Liver (tissue), 9 donors: ENCODE data around the gene TNKS2. TPM values are rescaled to one million over a fixed set of nuclear protein-coding genes. Genes with fewer than 3 reads are reported as not detected.

Experiments
- DNase-seq: peaks from one replicate; pipeline ENCODE4 v3.0.0-alpha.2; 2017; ENCODE audit warnings: low spot score
- H3K27ac ChIP-seq, 2 donors: one replicate each; pipeline ENCODE4 v1.7.0; 2013; ENCODE audit warnings: inconsistent platforms in 2 of 2, low read length in 2 of 2, control low read depth in 1 of 2, low read depth in 1 of 2, mild to moderate bottlenecking in 1 of 2
- H3K27me3 ChIP-seq, 4 donors: one replicate each; pipeline versions ENCODE4 v1.6.1 to v1.7.0; 2013; ENCODE audit warnings: low read length in 3 of 4, inconsistent platforms in 1 of 4, mild to moderate bottlenecking in 1 of 4, moderate library complexity in 1 of 4; ENCODE audit not compliant: control insufficient read depth in 4 of 4, insufficient read depth in 4 of 4
- H3K36me3 ChIP-seq, 4 donors: one replicate each; pipeline versions ENCODE4 v1.6.1 to v1.7.0; 2013; ENCODE audit warnings: low read length in 3 of 4, mild to moderate bottlenecking in 3 of 4, low read depth in 1 of 4, moderate library complexity in 1 of 4; ENCODE audit not compliant: control insufficient read depth in 4 of 4, insufficient read depth in 3 of 4
- H3K4me1 ChIP-seq, 4 donors: one replicate each; pipeline versions ENCODE4 v1.6.1 to v1.7.0; 2013; ENCODE audit warnings: low read length in 3 of 4, mild to moderate bottlenecking in 3 of 4, moderate library complexity in 1 of 4; ENCODE audit not compliant: control insufficient read depth in 4 of 4, insufficient read depth in 4 of 4
- H3K4me3 ChIP-seq, 3 donors: one replicate each; pipeline versions ENCODE4 v1.6.1 to v1.7.0; 2013; ENCODE audit warnings: low read length in 3 of 3, control low read depth in 1 of 3, low read depth in 1 of 3, mild to moderate bottlenecking in 1 of 3
- H3K9ac ChIP-seq, 2 donors: one replicate each; pipeline ENCODE4 v1.7.0; 2013; ENCODE audit warnings: low read length in 2 of 2, mild to moderate bottlenecking in 2 of 2, moderate library complexity in 2 of 2, control low read depth in 1 of 2, low read depth in 1 of 2
- H3K9me3 ChIP-seq, 4 donors: one replicate each; pipeline versions ENCODE4 v1.6.1 to v1.7.0; 2013; ENCODE audit warnings: low read length in 3 of 4; ENCODE audit not compliant: control insufficient read depth in 4 of 4
- ATF3 ChIP-seq: IDR thresholded peaks from 2 replicates; pipeline ENCODE4 v1.6.1; 2016; ENCODE audit warnings: antibody characterized with exemption
- CTCF ChIP-seq: fragments of 150-350 bp; IDR thresholded peaks from 2 replicates; pipeline ENCODE4 v1.5.1; 2017; ENCODE audit warnings: improper control_type of control experiment, low read depth, low read length; ENCODE audit not compliant: missing input control
- EGR1 ChIP-seq, 2 donors: IDR thresholded peaks; 2 replicates each; pipeline ENCODE4 v1.6.1; 2016 to 2018; ENCODE audit warnings: antibody characterized with exemption in 2 of 2, low read depth in 2 of 2
- FOXA1 ChIP-seq: IDR thresholded peaks from 2 replicates; pipeline ENCODE4 v1.6.1; 2016; ENCODE audit warnings: antibody characterized with exemption
- FOXA2 ChIP-seq: IDR thresholded peaks from 2 replicates; pipeline ENCODE4 v1.6.1; 2016; ENCODE audit warnings: antibody characterized with exemption
- GABPA ChIP-seq, 2 donors: IDR thresholded peaks in 1 of 2; conservative IDR thresholded peaks in 1 of 2; 2 replicates each; pipeline ENCODE4 v1.6.1; 2016; ENCODE audit warnings: antibody characterized with exemption in 2 of 2, mild to moderate bottlenecking in 1 of 2, moderate library complexity in 1 of 2
- HNF4G ChIP-seq: IDR thresholded peaks from 2 replicates; pipeline ENCODE4 v1.6.1; 2016; ENCODE audit warnings: antibody characterized with exemption
- JUND ChIP-seq, 2 donors: IDR thresholded peaks; 2 replicates each; pipeline ENCODE4 v1.6.1; 2016; ENCODE audit warnings: antibody characterized with exemption in 2 of 2
- MAX ChIP-seq: IDR thresholded peaks from 2 replicates; pipeline ENCODE4 v1.6.1; 2016; ENCODE audit warnings: antibody characterized with exemption
- NR2F2 ChIP-seq: IDR thresholded peaks from 2 replicates; pipeline ENCODE4 v1.6.1; 2016; ENCODE audit warnings: antibody characterized with exemption
- REST ChIP-seq: IDR thresholded peaks from 2 replicates; pipeline ENCODE4 v1.6.1; 2016; ENCODE audit warnings: antibody characterized with exemption, mild to moderate bottlenecking
- RXRA ChIP-seq, 2 donors: IDR thresholded peaks; 2 replicates each; pipeline ENCODE4 v1.6.1; 2017 to 2018; ENCODE audit warnings: antibody characterized with exemption in 2 of 2, mild to moderate bottlenecking in 1 of 2
- SP1 ChIP-seq: IDR thresholded peaks from 2 replicates; pipeline ENCODE4 v1.6.1; 2018; ENCODE audit warnings: antibody characterized with exemption, mild to moderate bottlenecking
- TAF1 ChIP-seq: conservative IDR thresholded peaks from 2 replicates; pipeline ENCODE4 v1.6.1; 2016; ENCODE audit warnings: antibody characterized with exemption, mild to moderate bottlenecking
- YY1 ChIP-seq: IDR thresholded peaks from 2 replicates; pipeline ENCODE4 v1.6.1; 2016; ENCODE audit warnings: antibody characterized with exemption, mild to moderate bottlenecking
- ZBTB33 ChIP-seq: IDR thresholded peaks from 2 replicates; pipeline ENCODE4 v1.6.1; 2016; ENCODE audit warnings: antibody characterized with exemption
- WGBS: extraction: QIAGEN DNeasy Blood & Tissue Kit; methylation state at CpG from one replicate; pipeline ENCODE4 v1.1.7; 2013; 5-methylcytosine and 5-hydroxymethylcytosine counted together
- polyA plus RNA-seq, 2 donors: library from polyadenylated mRNA; stranded (reverse) in 1 of 2; unstranded in 1 of 2; fragments of 200-250 nt in 1 of 2; fragments of >200 nt in 1 of 2; fragmentation: Nextera tagmentation in 1 of 2; extraction: Ambion mirVana in 1 of 2; gene quantifications; one replicate each; pipeline versions ENCODE4 v1.2.1 to v1.2.3, GENCODE V29; 2013 to 2015
- total RNA-seq, 2 donors: library from RNA; depleted of rRNA; stranded (reverse); fragments of >200 nt; gene quantifications; one replicate each; pipeline ENCODE4 v1.2.3, GENCODE V29; 2014
- donor health status: healthy.
- donor health status: healthy.
- donor health status: healthy.
- donor health status: healthy.
- donor health status: healthy.

Gene TNKS2
- total and polyA plus RNA-seq, 4 donors = 5.2 to 30.7 (median 18.2) TPM

- under 1% methylated on average over 19 of the region's 19 CpGs for WGBS
- peak within 1 kb of the TSS; percentile 71 to 92 (median 72) for H3K4me3 ChIP-seq
- peak within 1 kb of the TSS; percentile 3 to 62 for H3K9ac ChIP-seq
- DNase-seq = peak; percentile 41
- no peaks in the 10 kb centered on the region for H3K36me3 ChIP-seq
- H3K27me3 ChIP-seq = no peaks in the 10 kb centered on the region
- peaks cover 0 to 16% (median 12%) of the 10 kb centered on the region in 4 donors for H3K4me1 ChIP-seq
- no peaks in the 10 kb centered on the region for H3K9me3 ChIP-seq
- TF ChIP-seq ATF3 (no peak), ZBTB33 (no peak), HNF4G (no peak), TAF1 (no peak), FOXA1 (no peak), MAX (no peak), GABPA (IDR thresholded peaks at IDR 0.05 in 1 of 2, conservative IDR thresholded peaks at IDR 0.05 in 1 of 2) (no peak), SP1 (no peak), NR2F2 (no peak), REST (no peak), CTCF (no peak), JUND (IDR thresholded peaks at IDR 0.05) (no peak), EGR1 (IDR thresholded peaks at IDR 0.05; ENCODE audit: low read depth in 2 of 2) (no peak)
- peak within 1 kb of the TSS; percentile 29 to 31 for H3K27ac ChIP-seq
Measured at GRCh38 chr10:91909117-91909677, 111.0 kb downstream of the TNKS2 start, which contains the start of gene FGFBP3. TSS of gene FGFBP3 (minus strand) at chr10:91909486. CDS start at chr10:91908969, 517 bp downstream.

- no peak overlapping the region for H3K9ac ChIP-seq
- no peaks in the 10 kb centered on the region for H3K36me3 ChIP-seq
- WGBS = 85% methylated on average over 4 of the region's 4 CpGs
- H3K9me3 ChIP-seq = no peaks in the 10 kb centered on the region
- H3K27me3 ChIP-seq = no peaks in the 10 kb centered on the region
- H3K4me3 ChIP-seq = no peak overlapping the region
- H3K4me1 ChIP-seq = peaks cover 0 to 16% (median 12%) of the 10 kb centered on the region in 4 donors
- no peak for TF ChIP-seq GABPA (IDR thresholded peaks at IDR 0.05 in 1 of 2, conservative IDR thresholded peaks at IDR 0.05 in 1 of 2)
- no peak for TF ChIP-seq FOXA2
- TF ChIP-seq CTCF = no peak
- TF ChIP-seq HNF4G = no peak
- TF ChIP-seq EGR1 (IDR thresholded peaks at IDR 0.05; ENCODE audit: low read depth in 2 of 2) = no peak
- TF ChIP-seq FOXA1 = no peak
- no peak for TF ChIP-seq TAF1
- no peak for TF ChIP-seq YY1
- no peak for TF ChIP-seq REST
- TF ChIP-seq RXRA (IDR thresholded peaks at IDR 0.05) = no peak
- H3K27ac ChIP-seq = no peak overlapping the region
- no peak for DNase-seq
Measured at GRCh38 chr10:91910467-91910866, 112.2 kb downstream of the TNKS2 start.
